Stimulated activated CD4-positive, alpha-beta T cell treated with anti-CD3 and anti-CD28 coated beads, Interleukin-1b, Interleukin-23, amount 100 ng/mL, for 1 hour (primary cell): ENCODE measurements around the gene UBAP2.
A peak's percentile ranks its signal among the peaks of the same experiment; 100 is the strongest.

ENCODE experiments used
- DNase-seq, 2 donors: peaks; one replicate each; pipeline ENCODE4 v3.0.0-alpha.2; 2020; ENCODE audit warnings: low read depth in 2 of 2

UBAP2 gene, protein sequence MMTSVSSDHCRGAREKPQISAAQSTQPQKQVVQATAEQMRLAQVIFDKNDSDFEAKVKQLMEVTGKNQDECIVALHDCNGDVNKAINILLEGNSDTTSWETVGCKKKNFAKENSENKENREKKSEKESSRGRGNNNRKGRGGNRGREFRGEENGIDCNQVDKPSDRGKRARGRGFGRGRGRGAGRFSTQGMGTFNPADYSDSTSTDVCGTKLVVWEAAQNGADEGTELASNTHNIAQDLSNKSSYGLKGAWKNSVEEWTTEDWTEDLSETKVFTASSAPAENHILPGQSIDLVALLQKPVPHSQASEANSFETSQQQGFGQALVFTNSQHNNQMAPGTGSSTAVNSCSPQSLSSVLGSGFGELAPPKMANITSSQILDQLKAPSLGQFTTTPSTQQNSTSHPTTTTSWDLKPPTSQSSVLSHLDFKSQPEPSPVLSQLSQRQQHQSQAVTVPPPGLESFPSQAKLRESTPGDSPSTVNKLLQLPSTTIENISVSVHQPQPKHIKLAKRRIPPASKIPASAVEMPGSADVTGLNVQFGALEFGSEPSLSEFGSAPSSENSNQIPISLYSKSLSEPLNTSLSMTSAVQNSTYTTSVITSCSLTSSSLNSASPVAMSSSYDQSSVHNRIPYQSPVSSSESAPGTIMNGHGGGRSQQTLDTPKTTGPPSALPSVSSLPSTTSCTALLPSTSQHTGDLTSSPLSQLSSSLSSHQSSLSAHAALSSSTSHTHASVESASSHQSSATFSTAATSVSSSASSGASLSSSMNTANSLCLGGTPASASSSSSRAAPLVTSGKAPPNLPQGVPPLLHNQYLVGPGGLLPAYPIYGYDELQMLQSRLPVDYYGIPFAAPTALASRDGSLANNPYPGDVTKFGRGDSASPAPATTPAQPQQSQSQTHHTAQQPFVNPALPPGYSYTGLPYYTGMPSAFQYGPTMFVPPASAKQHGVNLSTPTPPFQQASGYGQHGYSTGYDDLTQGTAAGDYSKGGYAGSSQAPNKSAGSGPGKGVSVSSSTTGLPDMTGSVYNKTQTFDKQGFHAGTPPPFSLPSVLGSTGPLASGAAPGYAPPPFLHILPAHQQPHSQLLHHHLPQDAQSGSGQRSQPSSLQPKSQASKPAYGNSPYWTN

DNA sequence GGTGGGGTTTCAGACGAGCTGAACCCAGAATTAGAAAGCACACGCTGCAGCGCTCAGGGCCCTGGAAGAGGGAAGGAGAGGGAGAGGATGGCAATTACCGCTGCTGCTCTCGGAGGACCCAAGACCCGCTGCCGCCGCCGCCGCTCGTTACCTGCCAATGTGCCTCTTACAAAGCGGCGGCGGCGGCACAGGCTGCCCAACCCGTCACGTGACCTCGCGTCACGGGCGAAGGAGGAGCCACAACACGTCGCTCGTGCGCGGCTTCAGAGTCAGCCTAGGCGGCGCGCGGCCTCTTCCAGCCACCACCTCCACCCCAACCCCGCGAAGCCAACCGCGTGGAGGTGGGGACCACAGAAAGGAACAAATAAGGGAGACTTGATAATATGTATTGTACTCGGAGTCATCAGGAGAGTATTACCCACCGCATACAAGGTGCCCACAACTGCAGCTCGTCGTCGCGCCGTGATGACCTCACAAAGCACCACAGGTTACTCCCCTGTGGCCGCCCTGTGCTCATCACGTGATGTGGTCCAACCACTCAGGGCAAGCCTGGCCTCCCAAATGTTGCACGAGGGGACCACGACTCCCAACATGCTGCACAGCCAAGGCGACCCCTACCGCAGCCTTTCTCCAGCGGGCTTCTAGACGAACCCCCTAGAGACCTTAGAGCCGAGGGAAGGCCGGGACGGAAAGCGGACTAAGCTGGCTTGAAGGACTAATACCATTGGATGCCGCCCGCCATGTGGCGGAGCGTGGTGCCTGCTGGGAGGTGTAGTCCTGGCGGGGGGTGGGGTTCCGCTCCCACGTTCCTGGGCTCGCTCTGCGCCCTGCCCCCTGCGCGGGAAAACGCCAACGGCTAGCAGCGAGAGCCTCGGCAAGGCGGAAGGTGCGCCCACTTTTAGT, at the start of gene UBAP2:
UBAP2 (minus strand) TSS at position 161 of the 903 bp plus-strand sequence. CDS start 31,739 bp downstream, outside the sequence.
- DNase-seq = peak; percentile 82 to 90

DNA sequence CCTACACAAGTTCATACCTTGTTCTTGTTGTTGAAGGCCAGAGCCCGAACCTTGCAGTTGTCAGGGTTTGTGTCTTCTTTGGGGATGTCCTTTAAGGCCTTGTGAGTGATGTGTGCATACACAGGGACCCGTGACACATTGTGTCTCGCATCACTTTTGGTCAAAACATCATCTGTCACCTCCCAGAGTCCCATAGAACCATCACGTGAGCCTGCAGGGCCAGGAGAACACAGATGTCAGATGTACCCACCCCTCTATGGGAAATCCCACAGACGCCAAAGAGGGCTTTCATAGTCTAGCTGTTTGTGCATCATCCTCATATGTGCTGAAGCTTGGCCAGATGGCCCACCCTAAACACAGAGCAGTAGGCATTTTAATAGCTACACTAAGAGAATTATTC, 49.6 kb upstream of the UBAP2 start:
- no peak for DNase-seq

DNA sequence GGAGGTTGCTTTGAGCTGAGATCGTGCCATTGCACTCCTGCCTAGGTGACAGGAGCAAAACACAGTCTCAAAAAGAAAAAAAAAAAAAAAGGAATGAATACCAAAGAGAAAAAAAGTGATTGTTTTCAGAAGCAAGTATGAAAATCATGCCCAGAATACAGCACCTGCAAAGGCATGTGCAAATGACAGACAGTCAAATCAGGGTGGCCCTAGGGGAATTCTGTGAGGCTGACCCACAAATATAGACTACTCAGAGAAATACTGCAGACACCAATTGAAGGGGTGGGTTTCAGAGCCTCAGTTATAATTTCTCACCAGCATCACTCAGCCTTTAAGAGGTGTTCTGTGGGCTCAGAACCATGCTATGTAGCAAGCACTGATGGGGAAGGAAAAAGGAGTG, 49.2 kb upstream of the UBAP2 start:
- DNase-seq = no peak

DNA sequence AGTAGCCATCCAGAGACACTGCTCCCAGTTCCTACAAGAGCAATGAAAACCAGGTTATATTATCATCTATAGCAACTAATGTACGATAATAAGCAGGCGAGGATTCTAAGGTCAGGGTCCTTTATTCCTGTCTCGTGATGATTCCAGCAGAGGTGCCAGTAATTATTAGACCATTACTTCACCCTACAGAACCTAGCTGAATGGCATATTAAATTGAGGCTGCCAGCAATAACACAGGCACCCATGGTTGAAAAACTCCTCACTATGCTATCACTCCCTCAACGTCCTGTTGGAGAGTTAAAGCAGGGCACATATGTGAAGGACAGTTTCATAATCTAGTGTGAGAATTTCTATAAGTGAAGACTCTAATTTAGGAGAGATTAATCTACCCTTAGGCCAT, 48.1 kb upstream of the UBAP2 start:
- DNase-seq = no peak

DNA sequence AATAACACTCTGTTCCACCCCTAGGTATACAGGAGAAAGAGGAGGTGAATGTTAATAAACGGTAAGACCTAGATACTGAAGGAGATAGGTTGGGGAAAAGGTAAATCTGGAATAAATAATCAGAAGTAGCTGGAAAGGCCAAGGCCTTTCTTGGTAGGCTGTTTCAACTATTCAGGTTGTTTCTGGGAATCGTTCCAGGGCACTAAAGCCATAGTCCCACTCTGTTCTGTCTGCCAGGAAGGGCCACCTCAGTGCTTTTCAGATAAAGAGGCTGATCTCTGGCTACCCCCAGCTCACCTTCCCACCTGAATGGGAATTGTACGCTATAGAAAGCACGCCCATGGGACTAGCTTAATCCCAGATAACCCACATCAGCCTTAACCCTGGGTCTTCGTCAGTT, 44.9 kb upstream of the UBAP2 start:
- DNase-seq = no peak

DNA sequence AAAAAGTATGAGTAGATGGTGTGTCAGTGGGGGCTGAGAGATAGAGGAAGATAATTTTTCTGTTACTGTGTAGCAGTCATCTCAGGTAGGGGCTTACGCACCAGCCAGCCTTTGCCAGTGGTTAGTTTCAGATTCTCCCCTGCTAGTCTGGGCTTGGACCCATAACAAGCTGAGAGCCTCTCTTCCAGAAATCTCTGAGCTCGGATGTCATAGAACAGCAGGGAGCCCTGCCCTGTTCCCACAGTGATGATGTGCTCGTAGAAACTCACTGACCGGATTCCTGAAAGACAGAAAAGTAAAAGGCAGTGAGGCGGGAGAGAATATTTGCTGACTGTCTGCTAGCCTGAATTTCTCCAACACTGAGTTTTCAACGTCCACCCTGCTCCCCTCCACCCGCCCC, 40.6 kb upstream of the UBAP2 start:
- no peak for DNase-seq

DNA sequence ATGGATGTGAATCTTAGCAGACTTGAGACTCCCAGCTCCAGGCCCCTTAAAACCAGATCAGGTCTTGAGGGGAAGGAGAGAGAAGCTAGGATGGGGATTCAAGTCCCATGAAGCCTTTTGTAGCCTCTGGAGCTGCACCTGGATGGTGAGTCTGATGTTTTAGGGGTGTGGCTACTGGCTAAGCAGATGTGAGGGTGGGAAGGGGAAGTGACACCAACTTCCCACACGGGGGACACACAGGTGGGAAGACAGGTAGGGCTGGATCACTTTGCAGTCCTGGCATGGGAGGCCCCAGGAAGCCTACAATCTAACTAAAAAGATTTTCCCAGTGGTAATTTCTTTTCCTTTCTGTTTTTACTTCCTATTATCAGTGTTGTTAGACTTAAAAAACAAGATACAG, 38.7 kb upstream of the UBAP2 start:
- no peak for DNase-seq

DNA sequence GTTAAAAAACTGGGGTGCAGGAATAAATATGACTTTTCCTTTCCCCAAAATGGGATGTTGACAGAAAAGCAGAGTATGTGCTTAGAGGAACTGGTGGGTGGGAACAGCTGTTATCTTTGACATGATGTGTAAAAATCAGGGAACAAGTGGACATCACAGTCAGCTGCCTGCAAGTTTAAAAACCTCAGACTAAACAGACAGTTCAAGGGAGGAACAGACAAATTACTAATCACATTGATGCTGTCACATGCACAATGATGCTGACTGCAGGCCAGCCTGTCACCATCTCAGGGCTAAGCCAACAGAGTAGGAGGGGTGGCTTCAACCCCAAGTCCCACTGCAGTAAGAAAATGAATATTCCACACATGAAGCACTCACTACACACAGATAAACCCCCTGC, 38.2 kb upstream of the UBAP2 start:
- no peak for DNase-seq

DNA sequence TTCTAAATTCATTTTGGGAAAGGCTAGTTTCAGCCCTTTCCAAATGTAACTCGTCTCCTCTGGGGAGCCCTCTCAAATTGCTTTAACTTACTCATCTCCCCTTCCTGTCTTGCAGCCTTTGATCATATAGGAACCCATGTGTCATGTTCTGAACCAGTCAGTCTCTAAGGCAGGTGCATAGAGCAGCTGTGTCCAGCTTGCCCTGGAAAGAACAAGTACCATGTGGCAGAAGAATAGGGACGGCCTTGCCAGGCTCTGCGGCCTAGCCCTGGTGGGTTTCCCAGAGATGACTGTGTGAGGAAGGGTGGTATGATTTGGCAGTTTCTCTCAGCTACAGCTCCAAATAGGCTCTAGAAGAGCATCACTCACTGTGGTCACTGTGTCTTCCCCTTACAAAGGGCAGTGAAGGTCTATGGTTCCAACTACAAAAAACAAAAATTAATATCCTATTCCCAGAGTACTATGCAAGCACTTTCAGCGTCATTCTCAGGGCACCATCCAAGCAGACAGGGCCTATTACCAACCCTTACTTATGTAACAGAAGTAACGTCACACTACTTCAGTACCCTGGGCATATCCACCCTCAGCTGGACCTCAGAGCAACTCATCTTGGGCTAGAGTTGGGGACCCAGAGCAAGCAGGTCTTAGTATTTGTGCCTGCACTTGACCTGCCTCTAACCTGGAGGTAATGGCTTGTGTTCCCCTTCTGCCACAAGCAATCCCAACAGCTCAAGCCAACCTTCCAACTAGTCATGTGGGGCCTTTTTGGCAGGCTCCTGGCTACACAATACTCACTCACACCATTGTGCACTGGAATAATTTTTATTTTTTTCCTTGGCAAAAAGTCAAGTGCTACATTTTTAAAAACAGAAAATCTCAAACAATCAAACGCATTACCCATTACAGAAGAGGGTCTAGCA, 37.2 kb upstream of the UBAP2 start:
- no peak for DNase-seq

DNA sequence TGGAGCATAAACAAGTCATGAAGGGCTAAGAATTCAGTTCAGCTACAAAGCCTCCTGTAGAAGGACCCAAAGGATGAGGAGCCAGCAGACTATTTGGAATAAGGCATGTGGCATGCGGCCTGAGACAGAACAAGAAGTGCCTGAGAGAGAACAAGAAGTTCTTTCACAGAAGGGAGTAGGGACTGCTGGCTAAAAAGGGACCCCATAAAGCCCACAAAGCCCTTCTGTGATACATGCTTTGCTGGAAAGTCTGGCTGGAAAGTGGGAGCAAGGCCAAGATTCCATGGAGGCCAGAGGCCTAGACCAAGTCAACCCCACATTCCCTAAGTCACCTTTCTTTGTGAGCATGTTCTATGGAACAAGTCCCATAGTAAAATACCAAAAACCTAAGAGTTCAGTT, 35.9 kb upstream of the UBAP2 start:
- DNase-seq = no peak

DNA sequence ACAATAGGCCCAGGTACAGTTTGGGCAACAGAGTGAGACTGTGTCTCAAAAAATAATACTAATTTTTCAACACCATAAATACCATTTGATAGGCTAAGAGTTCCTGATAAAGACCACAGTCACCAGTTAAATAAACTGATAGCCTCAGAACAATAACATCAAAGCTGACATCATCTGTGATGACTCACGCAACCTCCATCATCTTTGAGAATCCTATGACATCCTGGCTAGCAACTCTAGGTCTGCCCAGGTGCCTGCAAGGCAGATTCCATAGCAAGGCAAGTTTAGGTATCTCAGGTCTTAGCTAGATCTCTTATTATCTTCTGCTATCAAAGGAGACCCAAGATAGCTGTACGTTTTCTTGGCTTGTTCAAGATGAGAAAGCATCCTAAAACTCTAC, 30.5 kb upstream of the UBAP2 start:
- no peak for DNase-seq

DNA sequence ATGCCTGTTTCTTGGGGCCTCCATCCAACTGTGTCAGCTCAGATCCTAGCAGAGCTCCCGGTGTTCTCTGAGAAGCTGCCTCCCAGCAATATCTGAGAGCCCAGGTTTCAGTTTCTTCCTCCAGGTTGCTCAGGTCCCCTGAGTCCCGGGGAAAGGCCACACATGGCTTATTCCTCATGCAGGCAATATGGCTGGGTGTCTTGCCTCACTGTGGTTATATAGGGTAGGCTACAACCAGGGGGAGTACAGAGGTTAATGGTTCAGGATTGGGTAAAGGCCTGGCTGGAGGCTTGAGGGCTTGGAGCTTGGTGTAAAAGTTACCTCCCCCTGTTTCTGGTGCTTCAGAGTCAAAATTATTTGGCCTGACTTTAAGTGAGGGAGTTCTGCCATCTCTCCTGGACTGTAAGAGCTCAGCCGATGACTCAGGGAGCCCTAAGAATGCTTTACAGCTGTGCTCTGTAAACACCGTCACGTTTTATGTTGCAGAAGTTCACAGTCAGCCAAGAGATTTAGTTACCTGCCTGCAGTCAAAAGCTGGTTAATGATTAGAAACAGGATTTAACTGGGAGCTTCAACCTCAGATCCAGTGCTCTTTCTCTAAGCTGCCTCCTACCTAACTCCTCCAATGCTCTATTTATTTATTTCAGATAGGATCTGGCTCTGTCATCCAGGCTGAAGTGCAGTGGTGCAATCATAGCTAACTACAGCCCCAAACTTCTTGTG, 24.3 kb upstream of the UBAP2 start:
- no peak for DNase-seq

DNA sequence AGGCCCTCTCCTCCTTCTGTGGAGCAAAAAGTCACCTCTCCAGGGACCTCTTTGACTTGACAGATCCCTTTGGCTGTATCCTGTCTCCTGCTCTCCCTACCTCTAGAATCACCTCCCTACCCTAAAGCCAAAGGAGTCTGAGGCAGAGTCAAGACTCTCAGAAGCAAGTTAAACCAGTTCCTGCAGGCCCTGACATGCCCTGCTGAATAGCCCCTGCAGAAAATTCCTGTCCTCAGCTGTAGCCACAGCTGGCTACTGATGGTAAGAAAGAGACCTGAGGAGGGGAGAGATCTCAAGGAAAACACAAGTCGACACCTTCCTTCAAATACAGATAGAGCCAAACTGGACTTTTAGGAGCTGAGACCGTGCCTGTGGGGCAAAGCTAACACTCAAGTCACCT, 23.7 kb upstream of the UBAP2 start:
- DNase-seq = no peak

DNA sequence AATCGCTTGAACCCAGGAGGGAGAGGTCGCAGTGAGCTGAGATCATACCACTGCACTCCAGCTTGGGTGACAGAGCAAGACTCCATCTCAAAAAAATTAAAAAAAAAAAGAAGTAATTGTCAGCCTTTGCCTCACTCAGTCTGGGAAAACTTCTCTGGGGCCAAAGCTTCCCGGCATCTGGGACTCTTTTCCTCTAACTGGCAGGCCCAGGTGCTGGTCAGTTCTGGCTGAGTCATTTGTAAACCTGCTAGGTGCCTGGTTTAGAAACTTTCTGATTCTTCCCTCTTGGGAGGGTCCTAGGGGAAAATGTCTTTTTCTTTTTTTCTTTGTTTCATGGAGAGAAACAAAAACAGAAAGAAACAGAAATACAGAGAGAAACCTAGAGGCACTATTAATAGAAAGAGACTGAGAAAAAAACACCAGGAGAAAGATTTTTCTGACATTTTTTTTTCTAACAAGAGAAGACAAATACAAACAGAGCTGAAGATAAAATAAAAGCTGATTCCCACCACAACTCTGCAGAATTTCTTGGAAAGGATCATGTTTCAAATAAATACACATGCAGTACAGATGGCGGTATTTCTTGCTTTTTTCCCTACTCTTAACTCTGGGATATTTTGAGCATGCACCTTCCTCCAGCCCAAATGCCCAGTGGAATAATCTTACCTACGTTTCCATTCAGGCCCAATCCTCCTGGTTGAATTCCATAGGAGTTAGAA, 22.1 kb upstream of the UBAP2 start:
- no peak for DNase-seq

DNA sequence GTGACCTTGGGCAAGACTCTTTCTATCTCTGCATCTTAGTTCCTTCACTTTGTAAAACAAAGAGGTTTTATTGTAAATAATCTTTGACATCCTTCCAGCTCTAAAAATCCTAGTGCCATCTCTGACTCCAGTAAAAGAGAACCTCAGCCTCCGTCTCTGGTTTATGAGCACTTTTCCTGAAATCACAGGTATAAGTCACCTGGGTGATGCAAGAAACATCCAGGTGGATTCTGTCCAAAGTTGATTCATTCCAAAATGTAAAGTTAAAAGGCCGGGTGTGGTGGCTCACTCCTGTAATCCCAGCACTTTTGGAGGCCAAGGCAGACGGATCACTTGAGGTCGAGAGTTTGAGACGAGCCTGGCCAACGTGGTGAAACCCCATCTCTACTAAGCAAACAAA, 21.1 kb upstream of the UBAP2 start:
- DNase-seq = no peak

DNA sequence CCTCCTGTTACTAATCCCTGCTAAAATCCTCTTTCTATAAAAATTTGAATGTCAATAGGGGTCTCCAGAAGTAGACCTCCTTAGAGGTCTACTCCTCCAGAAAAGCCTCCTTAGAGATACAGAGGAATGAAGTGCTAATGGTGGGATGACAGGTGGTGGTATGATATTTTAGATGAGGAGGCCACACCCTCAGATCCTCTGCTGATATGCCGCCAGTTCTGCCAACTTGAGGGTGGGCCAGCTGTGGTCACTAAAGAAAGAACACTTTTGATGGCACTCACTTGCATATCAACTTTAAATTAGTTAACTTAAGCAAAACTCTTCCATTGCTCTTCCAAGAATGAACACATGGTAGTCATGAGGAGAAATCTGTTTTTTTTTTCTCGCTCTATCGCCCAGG, 16.9 kb upstream of the UBAP2 start:
- DNase-seq = no peak

DNA sequence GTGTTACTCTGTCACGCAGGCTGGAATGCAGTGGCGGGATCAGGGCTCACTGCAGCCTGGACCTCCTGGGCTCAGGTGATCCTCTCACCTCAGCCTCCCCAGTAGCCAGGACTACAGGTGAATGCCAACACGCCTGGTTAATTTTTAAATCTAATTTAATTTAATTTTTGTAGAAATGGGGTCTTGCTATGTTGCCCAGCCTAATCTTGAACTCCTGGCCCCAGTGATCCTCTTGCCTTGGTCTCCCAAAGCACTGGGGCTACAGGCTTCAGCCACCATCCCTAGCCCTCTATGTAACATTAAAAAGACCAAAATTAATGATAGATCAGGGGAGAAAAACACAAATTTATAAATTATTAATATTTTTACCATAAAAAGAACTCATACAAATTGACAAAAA, 11.3 kb upstream of the UBAP2 start:
- DNase-seq = no peak

DNA sequence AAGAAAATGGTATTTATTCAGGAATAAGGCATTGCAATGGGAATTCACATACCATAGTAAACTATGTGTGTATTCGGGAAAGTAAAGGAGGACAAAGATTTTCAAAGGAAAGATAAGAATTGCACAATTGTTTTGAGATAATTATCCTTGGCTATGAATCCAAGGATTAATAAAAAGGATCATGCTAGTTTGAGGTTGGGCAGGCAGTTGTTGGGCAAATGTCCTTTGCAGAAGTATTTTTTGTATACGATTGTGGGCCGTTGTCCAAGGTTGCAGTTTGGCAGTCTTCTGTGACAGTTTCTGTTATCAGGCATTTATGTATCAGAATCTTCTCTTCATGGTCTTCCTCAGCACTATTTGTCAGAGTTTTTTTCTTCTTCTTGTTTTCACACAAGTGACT, 10.6 kb upstream of the UBAP2 start:
- DNase-seq = no peak
